SH-SY5Y (cell line): ENCODE results near the gene PCNX2.

Experiments
- GATA2 ChIP-seq: IDR thresholded peaks from 2 replicates; pipeline ENCODE4 v1.6.1; 2011; ENCODE audit warnings: mild to moderate bottlenecking, low read depth, low read length
- GATA3 ChIP-seq: IDR thresholded peaks from 2 replicates; pipeline ENCODE4 v1.6.1; 2011; ENCODE audit warnings: low read depth, mild to moderate bottlenecking, low read length, moderate library complexity

GRCh38 chr1:233215135-233215760, 80.3 kb downstream of the PCNX2 start:
- TF ChIP-seq GATA3 (no peak), GATA2 (no peak)
